ENCODE measurements around the gene ATP5F1D.
"Not testable (repeated sequence)": the region's sequence is repeated elsewhere in the genome, so short reads cannot be mapped to it uniquely, and the experiment has no call there.

ATP5F1D gene

DNA sequence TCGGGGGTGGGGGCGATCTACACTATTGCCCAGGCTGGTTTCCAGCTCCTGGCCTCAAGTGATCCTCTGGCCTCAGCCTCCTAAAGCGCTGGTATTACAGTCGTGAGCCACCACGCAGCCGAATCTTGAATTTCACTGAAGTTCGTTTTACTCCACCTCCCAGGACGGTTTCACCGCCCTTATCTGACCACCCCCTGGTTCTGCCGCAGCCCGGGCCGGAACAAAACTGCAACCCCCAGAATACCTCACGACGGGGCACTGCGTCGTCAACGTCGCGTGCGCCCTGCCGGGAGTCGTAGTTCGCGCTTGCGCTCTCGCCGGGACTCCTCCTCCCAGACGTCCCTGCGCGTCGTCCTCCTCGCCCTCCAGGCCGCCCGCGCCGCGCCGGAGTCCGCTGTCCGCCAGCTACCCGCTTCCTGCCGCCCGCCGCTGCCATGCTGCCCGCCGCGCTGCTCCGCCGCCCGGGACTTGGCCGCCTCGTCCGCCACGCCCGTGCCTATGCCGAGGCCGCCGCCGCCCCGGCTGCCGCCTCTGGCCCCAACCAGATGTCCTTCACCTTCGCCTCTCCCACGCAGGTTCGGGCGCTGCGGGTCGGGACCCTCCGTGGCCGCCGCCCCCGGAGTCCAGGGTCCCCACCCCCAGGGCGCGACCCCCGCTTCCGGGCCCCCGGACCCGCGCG is at the start of gene ATP5F1D:
TSS of gene ATP5F1D (plus strand) at position 335 of the 679 bp plus-strand sequence. CDS start at position 435, 100 bp downstream.
- DNase-seq (ENCODE audit: low read depth): peak; percentile 89

DNA sequence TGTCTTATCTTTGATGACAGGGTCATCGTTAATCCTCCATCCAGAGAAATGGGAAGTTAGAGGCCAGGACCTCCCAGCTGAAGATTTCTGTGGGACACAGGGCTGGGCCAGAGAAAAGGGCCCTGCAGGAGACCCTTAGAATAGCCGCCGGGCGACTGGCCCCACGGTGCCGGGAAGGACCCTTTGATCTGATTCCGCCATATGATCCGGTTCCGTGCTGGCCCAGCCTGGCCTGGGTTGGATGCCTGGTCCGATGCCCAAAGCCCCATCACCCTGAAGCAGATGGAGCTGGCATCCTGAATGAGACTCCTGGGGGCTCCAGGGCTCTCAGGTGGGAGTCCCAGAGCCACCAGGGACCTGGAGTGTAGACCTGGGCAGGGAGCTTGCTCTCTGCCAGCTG is 42.0 kb upstream of the ATP5F1D start:
- DNase-seq (ENCODE audit: low read depth): no peak

DNA sequence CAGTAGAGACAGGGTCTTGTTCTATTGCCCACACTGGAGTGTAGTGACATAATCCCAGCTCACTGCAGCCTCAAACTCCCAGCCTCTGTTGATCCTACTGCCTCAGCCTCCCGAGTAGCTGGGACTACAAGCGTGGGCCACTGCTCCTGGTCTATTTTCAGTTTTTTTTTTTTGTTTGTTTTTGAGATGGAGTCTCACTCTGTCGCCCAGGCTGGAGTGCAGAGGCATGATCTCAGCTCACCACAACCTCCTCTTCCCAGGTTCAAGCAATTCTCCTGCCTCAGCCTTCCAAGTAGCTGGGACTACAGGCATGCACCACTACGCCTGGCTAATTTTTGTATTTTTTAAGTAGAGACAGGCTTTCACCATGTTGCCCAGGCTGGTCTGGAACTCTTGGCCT is 40.9 kb upstream of the ATP5F1D start:
- DNase-seq (ENCODE audit: low read depth): not testable (repeated sequence)

DNA sequence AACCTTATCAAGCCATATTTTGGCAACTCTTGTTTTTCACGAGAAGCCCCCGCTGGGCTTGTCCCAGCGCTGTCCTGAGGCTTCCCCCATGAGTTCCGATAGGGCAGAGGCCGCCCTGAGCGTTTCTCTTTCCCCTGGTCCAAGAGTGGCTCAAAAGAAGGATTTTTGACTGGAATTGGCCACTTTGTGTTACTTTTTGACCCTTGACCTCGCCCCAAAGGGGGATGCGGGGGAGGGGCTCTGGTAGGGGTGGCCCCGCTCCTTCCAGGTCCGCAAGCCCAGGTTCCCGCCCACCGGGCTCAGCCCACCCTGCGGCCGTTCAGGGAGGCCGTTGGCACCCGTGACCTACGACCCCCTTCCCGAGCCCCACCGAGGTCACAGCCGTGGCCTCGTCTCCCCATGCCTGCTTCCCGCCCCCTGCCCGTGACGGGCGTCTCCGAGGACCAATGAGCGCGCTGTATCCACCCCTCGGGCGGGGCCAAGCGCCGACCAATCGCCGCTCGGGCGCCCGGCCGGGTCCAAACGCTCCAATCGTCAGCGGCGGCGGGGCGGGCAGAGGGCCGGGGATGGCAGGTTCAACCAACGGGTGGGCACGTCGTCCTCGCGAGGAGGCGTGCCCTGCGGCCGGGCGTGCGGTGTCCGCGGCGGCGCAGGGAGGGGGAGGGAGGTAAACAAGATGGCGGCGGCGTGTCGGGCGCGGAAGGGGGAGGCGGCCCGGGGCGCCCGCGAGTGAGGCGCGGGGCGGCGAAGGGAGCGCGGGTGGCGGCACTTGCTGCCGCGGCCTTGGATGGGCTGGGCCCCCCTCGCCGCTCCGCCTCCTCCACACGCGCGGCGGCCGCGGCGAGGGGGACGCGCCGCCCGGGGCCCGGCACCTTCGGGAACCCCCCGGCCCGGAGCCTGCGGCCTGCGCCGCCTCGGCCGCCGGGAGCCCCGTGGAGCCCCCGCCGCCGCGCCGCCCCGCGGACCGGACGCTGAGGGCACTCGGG is 36.1 kb upstream of the ATP5F1D start, which contains the start of gene STK11:
TSS of gene STK11 (plus strand) at position 665 of the 986 bp plus-strand sequence. CDS start 1,136 bp downstream, outside the sequence.
- DNase-seq (ENCODE audit: low read depth): peak; percentile 99

DNA sequence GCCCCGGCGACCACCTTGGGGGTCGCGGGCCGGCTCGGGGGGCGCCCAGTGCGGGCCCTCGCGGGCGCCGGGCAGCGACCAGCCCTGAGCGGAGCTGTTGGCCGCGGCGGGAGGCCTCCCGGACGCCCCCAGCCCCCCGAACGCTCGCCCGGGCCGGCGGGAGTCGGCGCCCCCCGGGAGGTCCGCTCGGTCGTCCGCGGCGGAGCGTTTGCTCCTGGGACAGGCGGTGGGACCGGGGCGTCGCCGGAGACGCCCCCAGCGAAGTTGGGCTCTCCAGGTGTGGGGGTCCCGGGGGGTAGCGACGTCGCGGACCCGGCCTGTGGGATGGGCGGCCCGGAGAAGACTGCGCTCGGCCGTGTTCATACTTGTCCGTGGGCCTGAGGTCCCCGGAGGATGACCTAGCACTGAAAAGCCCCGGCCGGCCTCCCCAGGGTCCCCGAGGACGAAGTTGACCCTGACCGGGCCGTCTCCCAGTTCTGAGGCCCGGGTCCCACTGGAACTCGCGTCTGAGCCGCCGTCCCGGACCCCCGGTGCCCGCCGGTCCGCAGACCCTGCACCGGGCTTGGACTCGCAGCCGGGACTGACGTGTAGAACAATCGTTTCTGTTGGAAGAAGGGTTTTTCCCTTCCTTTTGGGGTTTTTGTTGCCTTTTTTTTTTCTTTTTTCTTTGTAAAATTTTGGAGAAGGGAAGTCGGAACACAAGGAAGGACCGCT is 35.2 kb upstream of the ATP5F1D start:
- DNase-seq (ENCODE audit: low read depth): no peak

GRCh38 chr19:1206864-1207450 is 34.6 kb upstream of the ATP5F1D start:
- no peak for DNase-seq (ENCODE audit: low read depth)

- DNase-seq (ENCODE audit: low read depth): not testable (repeated sequence)
Measured at GRCh38 chr19:1208830-1209229, 32.7 kb upstream of the ATP5F1D start.

GRCh38 chr19:1210227-1210538 is 31.4 kb upstream of the ATP5F1D start:
- no peak for DNase-seq (ENCODE audit: low read depth)

DNA sequence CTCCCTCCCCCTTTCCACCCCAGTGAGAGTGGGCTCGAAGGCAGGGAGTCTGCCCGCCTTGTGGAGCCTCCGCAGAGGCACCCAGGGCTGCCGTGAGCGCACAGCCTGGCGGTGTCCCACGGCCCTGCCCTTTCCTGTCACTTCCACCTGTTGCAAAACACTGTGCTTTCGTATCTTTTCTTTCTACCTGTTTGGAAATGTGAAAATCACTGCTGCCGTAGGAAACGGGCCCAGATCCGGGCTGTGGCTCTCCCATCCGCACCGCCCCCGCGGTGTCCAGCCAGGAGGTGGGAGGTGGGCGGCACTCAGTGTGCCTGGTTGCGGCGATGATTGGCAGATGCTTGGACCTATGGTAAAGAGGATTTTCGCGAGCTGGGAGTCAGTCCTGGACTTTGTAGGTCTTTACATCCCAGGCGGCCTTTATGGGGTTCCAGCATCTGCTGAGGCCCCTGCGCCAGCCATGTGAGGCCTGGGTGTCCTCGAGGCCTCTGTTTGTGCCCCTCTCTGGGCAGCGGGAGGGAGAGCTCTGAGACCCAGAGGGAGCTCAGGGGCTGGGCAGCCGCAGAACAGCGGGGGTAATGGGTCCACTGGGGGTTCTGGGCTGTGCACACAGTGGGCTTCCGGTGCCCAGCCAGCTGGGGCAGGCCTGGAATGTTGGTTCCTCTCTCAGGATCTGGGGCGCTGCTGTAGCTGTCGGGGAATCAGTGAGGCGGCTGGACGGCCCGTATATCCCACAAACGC is 29.9 kb upstream of the ATP5F1D start:
- no peak for DNase-seq (ENCODE audit: low read depth)

DNA sequence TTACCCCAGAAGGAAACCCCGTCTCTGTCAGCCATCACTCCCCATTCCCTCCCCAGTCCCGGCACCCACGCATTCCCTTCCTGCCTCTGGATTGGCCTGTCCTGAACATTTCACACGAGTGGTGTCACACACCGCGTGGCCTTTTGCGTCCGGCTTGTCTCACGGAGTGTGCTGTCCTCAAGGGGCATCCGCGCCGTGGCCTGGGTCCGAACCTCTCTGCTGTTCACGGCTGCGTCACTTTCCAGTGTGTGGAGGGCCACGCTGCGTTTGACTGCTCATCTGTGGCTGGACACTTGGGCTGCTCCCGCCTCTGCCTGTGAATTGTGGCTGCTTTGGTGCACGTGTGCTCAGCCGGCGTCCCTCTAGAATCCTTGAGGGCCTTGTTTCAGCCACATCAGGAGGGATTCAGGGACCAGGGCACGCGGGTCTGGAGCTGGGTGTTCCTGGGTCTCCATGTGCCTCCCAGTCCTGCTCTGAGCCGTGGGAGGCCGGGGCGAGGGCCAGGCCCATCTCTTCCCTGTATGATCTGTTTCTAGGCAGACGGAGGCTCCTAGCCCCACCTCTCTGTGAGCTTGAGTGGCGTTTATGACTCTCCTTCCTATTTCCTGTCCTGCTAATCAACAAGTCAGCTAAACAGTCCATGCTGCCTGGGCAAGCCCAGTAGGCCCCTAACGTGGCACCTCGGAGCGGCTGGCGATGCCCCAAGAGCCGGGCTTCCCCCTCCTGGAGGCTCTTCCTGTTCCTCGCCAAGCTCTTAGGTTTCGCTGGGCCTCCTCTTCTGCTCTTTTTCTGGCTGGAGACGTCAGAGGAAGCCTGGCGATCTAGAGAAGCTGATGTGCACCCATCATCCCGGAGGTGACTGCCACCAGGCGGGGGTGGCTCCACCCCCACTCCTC is 27.9 kb upstream of the ATP5F1D start:
- no peak for DNase-seq (ENCODE audit: low read depth)

DNA sequence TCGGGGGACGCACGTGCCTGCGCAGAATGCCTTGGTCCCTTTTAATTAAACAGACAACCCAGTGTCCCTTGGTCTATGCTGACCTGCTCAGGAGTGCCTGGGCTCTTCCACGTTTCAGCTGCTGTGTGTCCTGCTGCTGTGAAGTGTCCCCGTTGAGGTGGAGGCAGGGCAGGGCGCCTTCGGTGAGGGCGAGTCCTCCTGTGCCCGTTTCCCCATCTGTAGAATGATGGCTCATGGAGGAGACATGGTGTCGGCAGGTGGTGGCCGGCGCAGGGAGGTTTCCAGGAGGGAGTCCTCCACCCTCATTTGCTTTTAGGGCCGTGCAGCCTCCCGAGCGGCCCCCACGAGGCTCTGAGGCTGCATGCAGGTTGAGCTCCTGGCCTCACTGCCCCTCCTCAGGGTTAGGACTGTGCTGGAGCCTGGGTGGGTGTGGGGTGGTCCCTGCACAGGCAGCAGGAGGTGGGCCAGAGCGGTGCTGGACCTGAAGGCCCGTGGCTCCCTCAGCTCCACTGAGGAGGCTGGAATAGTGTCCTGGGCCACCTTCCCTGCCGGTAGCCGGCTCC is 27.2 kb upstream of the ATP5F1D start:
- no peak for DNase-seq (ENCODE audit: low read depth)

GRCh38 chr19:1214862-1215731 is 26.5 kb upstream of the ATP5F1D start:
- DNase-seq (ENCODE audit: low read depth): no peak

DNA sequence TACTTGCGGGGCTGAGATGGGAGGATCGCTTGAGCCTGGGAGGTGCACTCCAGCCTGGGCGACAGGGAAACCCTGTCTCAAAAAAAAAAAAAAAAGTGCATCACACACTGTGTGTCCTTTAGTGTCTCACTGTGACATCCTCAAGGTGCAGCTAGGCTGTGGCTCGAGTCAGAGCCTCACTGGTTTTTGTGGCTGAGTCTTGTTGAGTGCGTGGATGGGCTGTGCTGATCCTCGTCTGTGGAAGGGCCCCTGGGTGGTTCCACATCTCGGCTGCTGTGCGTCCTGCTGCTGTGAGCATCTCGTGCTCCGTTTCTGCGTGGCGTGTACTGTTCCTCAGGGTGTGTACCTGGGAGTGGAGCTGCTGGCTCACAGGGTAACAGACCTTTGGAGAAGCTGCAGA is 24.8 kb upstream of the ATP5F1D start:
- DNase-seq (ENCODE audit: low read depth): no peak

- DNase-seq (ENCODE audit: low read depth): no peak
Measured at GRCh38 chr19:1217366-1217765, 24.2 kb upstream of the ATP5F1D start.

DNA sequence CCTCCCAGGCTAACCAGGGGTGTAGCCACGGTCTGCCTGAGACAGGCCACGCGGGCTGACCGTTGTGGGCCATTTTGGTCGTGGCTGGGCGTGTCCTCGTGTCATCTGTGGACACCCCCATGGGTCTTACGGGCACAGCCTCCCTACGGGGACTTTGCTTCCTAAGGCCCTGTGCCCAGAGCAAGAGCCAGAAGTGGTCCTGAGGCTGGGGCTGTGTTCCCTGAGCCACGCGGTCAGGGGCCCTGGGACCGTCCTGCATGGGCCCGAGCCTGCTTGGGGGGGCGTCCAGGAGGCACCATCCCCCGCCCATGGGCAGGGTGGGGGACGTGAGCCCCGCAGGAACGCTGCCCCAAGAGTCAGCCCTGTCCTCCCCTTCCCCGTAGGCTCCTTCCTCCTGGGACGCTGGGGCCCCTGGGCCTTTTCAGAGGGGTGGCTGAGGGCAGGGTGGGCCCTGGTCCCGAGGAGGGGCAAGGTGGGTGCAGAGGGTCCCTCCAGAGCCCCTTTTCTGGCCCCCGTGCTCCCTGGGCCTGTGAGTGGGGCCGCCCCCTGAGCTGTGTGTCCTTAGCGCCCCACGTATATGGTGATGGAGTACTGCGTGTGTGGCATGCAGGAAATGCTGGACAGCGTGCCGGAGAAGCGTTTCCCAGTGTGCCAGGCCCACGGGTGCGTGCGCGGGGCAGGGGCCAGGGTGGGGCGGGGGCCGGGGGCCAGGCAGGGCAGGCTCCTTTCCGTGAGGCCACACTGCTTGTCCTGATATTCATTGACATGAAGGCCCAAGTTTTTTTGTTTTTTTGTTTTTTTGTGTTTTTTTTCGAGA is 22.6 kb upstream of the ATP5F1D start:
- no peak for DNase-seq (ENCODE audit: low read depth)

DNA sequence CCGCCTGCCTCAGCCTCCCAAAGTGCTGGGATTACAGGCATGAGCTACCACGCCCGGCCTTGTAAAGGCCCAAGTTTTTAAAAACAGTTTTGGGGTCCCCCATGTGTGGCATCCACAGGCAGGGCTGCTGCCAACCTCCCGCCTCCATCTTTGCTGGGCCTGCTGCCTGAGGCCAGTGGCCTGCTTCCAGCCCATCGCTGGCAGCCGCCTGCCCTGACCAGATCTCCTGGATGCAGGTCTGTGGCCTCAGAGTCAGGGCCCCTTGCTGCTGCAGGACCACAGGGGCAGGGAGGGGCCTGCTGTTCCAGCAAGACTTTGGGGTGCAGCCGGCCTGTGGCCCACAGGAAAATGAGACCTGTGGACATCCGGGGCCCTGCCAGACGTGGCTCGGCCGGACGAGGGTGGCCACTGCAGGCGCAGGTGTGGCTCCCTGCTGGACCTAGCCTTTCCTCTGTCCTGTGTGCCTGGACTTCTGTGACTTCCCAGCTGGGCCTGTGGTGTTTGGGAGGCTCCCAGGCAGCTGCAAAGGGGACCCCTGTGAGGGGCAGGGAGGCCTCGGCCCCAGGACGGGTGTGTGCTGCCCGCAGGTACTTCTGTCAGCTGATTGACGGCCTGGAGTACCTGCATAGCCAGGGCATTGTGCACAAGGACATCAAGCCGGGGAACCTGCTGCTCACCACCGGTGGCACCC is 21.6 kb upstream of the ATP5F1D start:
- DNase-seq (ENCODE audit: low read depth): no peak

GRCh38 chr19:1220477-1220930 is 21.0 kb upstream of the ATP5F1D start:
- no peak for DNase-seq (ENCODE audit: low read depth)
